HepG2 (cell line): ENCODE results near the gene DBN1. TPM values are rescaled to one million over a fixed set of nuclear protein-coding genes. Genes with fewer than 3 reads are reported as not detected.

Source experiments
- CCDC6 ChIP-seq: sonication (generic); formaldehyde crosslinking; IDR thresholded peaks from 2 replicates; pipeline ENCODE4 v1.8.1; 2022; ENCODE audit warnings: mild to moderate bottlenecking, missing genetic modification reagents, moderate library complexity
- HNRNPLL ChIP-seq: fragments of 200-400 bp; formaldehyde crosslinking; IDR thresholded peaks from 2 replicates; pipeline ENCODE4 v1.6.1; 2017; ENCODE audit warnings: mild to moderate bottlenecking, low read depth, low read length; ENCODE audit not compliant: poor library complexity, severe bottlenecking
- NONO ChIP-seq, 2 experiments: fragments of 450-650 bp in 1 of 2; sonication (generic) in 1 of 2; formaldehyde crosslinking in 1 of 2; IDR thresholded peaks in 1 of 2; conservative IDR thresholded peaks in 1 of 2; 2 replicates each; pipeline versions ENCODE4 v1.6.1 to v1.8.0; 2017 to 2022; ENCODE audit warnings: mild to moderate bottlenecking in 1 of 2, missing genetic modification reagents in 1 of 2, moderate library complexity in 1 of 2
- POLR2A ChIP-seq, 2 experiments: IDR thresholded peaks; 2 replicates each; pipeline ENCODE4 v1.6.1; 2011; ENCODE audit warnings: low read depth in 2 of 2, low read length in 2 of 2, mild to moderate bottlenecking in 1 of 2, moderate library complexity in 1 of 2; ENCODE audit not compliant: insufficient read depth in 1 of 2
- RBFOX2 ChIP-seq: fragments of 200-400 bp; formaldehyde crosslinking; IDR thresholded peaks from 2 replicates; pipeline ENCODE4 v1.6.1; 2017; ENCODE audit warnings: low read depth, mild to moderate bottlenecking, low read length
- SAFB2 ChIP-seq: sonication (generic); formaldehyde crosslinking; IDR thresholded peaks from 2 replicates; pipeline ENCODE4 v1.5.1; 2020; ENCODE audit warnings: missing genetic modification reagents, low read depth, mild to moderate bottlenecking, borderline replicate concordance
- SP5 ChIP-seq: IDR thresholded peaks from 2 replicates; pipeline ENCODE4 v1.6.1; 2016; ENCODE audit warnings: low read depth, borderline replicate concordance
- TBX2 ChIP-seq: sonication (generic); formaldehyde crosslinking; IDR thresholded peaks from 2 replicates; pipeline ENCODE4 v1.5.0; 2020; ENCODE audit warnings: missing genetic modification reagents, mild to moderate bottlenecking, borderline replicate concordance
- ZNF331 ChIP-seq: sonication (generic); formaldehyde crosslinking; IDR thresholded peaks from 2 replicates; pipeline ENCODE4 v1.4.0; 2020; ENCODE audit warnings: missing genetic modification reagents
- ZSCAN25 ChIP-seq: sonication (generic); formaldehyde crosslinking; IDR thresholded peaks from 2 replicates; pipeline ENCODE4 v1.8.0; 2022; ENCODE audit warnings: mild to moderate bottlenecking, missing genetic modification reagents
- polyA plus RNA-seq, 8 experiments: library from polyadenylated mRNA; depleted of rRNA in 3 of 8; stranded (reverse) in 7 of 8; unstranded in 1 of 8; fragments of >200 nt; fragmentation: Illumina TruSeq in 4 of 8; extraction: Trizol in 4 of 8; gene quantifications; 2 replicates each; pipeline versions ENCODE4 v1.2.1 to v1.2.3, GENCODE V29; 2011 to 2016; ENCODE audit warnings: low read depth in 4 of 8, missing spikeins in 1 of 8, mixed read lengths in 1 of 8; ENCODE audit not compliant: insufficient read depth in 1 of 8
- total RNA-seq, 5 experiments: library from RNA; depleted of rRNA; stranded (reverse); fragments of >200 nt; fragmentation: Illumina TruSeq; extraction: Trizol; gene quantifications; 2 replicates each; pipeline ENCODE4 v1.2.3, GENCODE V29; 2016; ENCODE audit warnings: low read depth in 1 of 5
- TF ChIP-seq, protein P1 (sequence below): sonication (generic); formaldehyde crosslinking; IDR thresholded peaks from 2 replicates; pipeline ENCODE4 v1.5.1; 2020; ENCODE audit warnings: mild to moderate bottlenecking, missing genetic modification reagents, moderate library complexity
- TF ChIP-seq, protein P2 (sequence below): sonication (generic); formaldehyde crosslinking; IDR thresholded peaks from 2 replicates; pipeline ENCODE4 v1.5.0; 2020; ENCODE audit warnings: mild to moderate bottlenecking, missing genetic modification reagents, moderate library complexity
- TF ChIP-seq, protein P3 (sequence below): sonication (generic); formaldehyde crosslinking; IDR thresholded peaks from 2 replicates; pipeline ENCODE4 v1.4.0; 2020; ENCODE audit warnings: missing genetic modification reagents
- TF ChIP-seq, protein P4 (sequence below): sonication (generic); formaldehyde crosslinking; conservative IDR thresholded peaks from 2 replicates; pipeline ENCODE4 v1.8.0; 2022; ENCODE audit warnings: mild to moderate bottlenecking, moderate library complexity, missing genetic modification reagents
- TF ChIP-seq, protein P5 (sequence below): IDR thresholded peaks from 2 replicates; pipeline ENCODE4 v1.6.1; 2016; ENCODE audit warnings: missing compliant biosample characterization, missing genetic modification reagents, borderline replicate concordance

DBN1 gene
- total and polyA plus RNA-seq, 2 of the 13 experiments (the other 11 are each of a cell fraction or from before 2014, with no cell fraction given), result 27.0 to 37.3 TPM

DNA sequence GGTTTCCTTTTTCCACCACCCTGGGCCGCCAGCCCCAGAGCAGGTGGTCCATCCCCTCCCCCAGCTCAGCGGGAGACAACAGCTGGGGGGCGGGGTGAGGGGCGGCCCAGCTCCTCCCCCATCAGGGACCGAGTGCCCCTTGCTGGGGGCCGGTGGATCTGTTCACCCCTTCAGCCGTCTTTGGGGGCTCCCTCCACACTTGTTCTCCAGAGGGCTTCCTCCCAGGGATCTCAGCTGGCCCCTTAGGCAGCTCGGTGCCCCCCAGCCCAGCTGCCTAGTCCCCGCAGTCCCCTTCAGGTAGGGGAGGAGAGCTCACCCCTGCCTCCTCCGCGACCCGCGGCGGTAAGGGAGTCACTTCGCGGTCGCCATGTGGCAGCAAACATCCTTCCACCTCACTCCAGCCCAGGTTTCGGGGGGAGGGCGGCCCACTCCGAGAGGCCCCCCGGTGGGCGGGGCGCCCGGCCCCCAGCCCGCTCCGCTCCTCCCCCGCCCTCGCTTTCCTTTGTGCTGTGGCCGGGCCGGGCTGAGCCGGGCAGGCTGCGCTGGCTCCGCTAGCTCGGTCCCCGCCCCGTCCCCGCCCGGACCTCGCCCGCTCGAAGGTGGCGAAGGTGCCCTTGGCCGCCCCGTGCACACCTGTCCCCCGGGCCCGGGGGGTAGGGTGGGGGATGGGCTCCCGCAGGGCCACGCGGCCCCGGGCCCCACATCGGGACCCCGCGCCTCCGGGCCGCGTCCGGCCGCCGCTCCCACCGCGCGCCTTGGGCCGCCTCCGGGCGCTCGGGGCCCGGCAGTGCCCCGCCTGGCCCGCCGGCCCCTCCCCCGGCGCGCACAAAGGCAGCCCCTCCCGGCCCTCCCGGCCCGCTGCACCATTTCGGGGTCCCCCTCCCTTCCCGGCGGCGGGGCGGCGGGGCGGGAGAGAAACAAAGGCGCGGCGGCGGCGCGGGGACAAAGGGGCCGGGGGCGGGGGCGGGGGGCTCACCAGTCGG lies 683 bp downstream of the DBN1 start (continued):
- TF ChIP-seq, protein P1, sequence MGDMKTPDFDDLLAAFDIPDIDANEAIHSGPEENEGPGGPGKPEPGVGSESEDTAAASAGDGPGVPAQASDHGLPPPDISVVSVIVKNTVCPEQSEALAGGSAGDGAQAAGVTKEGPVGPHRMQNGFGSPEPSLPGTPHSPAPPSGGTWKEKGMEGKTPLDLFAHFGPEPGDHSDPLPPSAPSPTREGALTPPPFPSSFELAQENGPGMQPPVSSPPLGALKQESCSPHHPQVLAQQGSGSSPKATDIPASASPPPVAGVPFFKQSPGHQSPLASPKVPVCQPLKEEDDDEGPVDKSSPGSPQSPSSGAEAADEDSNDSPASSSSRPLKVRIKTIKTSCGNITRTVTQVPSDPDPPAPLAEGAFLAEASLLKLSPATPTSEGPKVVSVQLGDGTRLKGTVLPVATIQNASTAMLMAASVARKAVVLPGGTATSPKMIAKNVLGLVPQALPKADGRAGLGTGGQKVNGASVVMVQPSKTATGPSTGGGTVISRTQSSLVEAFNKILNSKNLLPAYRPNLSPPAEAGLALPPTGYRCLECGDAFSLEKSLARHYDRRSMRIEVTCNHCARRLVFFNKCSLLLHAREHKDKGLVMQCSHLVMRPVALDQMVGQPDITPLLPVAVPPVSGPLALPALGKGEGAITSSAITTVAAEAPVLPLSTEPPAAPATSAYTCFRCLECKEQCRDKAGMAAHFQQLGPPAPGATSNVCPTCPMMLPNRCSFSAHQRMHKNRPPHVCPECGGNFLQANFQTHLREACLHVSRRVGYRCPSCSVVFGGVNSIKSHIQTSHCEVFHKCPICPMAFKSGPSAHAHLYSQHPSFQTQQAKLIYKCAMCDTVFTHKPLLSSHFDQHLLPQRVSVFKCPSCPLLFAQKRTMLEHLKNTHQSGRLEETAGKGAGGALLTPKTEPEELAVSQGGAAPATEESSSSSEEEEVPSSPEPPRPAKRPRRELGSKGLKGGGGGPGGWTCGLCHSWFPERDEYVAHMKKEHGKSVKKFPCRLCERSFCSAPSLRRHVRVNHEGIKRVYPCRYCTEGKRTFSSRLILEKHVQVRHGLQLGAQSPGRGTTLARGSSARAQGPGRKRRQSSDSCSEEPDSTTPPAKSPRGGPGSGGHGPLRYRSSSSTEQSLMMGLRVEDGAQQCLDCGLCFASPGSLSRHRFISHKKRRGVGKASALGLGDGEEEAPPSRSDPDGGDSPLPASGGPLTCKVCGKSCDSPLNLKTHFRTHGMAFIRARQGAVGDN (CRISPR knock-in tag), result peak; percentile 64
- no peak for TF ChIP-seq TBX2 (CRISPR knock-in tag)
- peak in 1 of 2 experiments; percentile 42; a peak in 1 of 4 replicates for TF ChIP-seq POLR2A (IDR thresholded peaks at IDR 0.05; ENCODE audit: insufficient read depth in 1 of 2, low read depth in 2 of 2, low read length in 2 of 2)
- TF ChIP-seq SAFB2, result 0 out of 2 replicates have a peak, but pooled peaks have one; percentile 18
- TF ChIP-seq HNRNPLL, result peak; percentile 67
- TF ChIP-seq, protein P2, sequence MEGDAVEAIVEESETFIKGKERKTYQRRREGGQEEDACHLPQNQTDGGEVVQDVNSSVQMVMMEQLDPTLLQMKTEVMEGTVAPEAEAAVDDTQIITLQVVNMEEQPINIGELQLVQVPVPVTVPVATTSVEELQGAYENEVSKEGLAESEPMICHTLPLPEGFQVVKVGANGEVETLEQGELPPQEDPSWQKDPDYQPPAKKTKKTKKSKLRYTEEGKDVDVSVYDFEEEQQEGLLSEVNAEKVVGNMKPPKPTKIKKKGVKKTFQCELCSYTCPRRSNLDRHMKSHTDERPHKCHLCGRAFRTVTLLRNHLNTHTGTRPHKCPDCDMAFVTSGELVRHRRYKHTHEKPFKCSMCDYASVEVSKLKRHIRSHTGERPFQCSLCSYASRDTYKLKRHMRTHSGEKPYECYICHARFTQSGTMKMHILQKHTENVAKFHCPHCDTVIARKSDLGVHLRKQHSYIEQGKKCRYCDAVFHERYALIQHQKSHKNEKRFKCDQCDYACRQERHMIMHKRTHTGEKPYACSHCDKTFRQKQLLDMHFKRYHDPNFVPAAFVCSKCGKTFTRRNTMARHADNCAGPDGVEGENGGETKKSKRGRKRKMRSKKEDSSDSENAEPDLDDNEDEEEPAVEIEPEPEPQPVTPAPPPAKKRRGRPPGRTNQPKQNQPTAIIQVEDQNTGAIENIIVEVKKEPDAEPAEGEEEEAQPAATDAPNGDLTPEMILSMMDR (CRISPR knock-in tag), result 0 out of 2 replicates have a peak, but pooled peaks have one; percentile 11
- TF ChIP-seq ZSCAN25 (CRISPR knock-in tag), result 0 out of 2 replicates have a peak, but pooled peaks have one; percentile 35
- TF ChIP-seq NONO (IDR thresholded peaks at IDR 0.05), result no peak
- TF ChIP-seq NONO (CRISPR knock-in tag; conservative IDR thresholded peaks at IDR 0.05), result no peak
- TF ChIP-seq, protein P3, sequence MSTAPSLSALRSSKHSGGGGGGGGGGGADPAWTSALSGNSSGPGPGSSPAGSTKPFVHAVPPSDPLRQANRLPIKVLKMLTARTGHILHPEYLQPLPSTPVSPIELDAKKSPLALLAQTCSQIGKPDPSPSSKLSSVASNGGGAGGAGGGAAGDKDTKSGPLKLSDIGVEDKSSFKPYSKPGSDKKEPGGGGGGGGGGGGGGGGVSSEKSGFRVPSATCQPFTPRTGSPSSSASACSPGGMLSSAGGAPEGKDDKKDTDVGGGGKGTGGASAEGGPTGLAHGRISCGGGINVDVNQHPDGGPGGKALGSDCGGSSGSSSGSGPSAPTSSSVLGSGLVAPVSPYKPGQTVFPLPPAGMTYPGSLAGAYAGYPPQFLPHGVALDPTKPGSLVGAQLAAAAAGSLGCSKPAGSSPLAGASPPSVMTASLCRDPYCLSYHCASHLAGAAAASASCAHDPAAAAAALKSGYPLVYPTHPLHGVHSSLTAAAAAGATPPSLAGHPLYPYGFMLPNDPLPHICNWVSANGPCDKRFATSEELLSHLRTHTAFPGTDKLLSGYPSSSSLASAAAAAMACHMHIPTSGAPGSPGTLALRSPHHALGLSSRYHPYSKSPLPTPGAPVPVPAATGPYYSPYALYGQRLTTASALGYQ (CRISPR knock-in tag), result no peak
- peak; percentile 30; the same call in 1 of the 2 replicates for TF ChIP-seq SP5 (CRISPR knock-in tag)
- TF ChIP-seq, protein P4, sequence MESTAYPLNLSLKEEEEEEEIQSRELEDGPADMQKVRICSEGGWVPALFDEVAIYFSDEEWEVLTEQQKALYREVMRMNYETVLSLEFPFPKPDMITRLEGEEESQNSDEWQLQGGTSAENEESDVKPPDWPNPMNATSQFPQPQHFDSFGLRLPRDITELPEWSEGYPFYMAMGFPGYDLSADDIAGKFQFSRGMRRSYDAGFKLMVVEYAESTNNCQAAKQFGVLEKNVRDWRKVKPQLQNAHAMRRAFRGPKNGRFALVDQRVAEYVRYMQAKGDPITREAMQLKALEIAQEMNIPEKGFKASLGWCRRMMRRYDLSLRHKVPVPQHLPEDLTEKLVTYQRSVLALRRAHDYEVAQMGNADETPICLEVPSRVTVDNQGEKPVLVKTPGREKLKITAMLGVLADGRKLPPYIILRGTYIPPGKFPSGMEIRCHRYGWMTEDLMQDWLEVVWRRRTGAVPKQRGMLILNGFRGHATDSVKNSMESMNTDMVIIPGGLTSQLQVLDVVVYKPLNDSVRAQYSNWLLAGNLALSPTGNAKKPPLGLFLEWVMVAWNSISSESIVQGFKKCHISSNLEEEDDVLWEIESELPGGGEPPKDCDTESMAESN (CRISPR knock-in tag), result peak; percentile 49; the same call in 1 of the 2 replicates
- TF ChIP-seq CCDC6 (CRISPR knock-in tag), result 0 out of 2 replicates have a peak, but pooled peaks have one; percentile 38
- TF ChIP-seq, protein P5, sequence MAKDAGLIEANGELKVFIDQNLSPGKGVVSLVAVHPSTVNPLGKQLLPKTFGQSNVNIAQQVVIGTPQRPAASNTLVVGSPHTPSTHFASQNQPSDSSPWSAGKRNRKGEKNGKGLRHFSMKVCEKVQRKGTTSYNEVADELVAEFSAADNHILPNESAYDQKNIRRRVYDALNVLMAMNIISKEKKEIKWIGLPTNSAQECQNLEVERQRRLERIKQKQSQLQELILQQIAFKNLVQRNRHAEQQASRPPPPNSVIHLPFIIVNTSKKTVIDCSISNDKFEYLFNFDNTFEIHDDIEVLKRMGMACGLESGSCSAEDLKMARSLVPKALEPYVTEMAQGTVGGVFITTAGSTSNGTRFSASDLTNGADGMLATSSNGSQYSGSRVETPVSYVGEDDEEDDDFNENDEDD (CRISPR knock-in tag), result peak; percentile 23; the same call in 1 of the 2 replicates
- peak; percentile 64 for TF ChIP-seq RBFOX2
- peak; percentile 19; the same call in 1 of the 2 replicates for TF ChIP-seq ZNF331
